Mesodermal cell (in vitro differentiated cells): ENCODE measurements around the gene INPP5F.

Source experiments
- H3K27ac ChIP-seq: 2 replicates; pipeline ENCODE4 v1.7.0; 2013; ENCODE audit warnings: mild to moderate bottlenecking, low read depth, low read length, moderate library complexity; ENCODE audit not compliant: severe bottlenecking
- H3K36me3 ChIP-seq: 2 replicates; pipeline ENCODE4 v1.7.1; 2013; ENCODE audit warnings: mild to moderate bottlenecking, low read length, moderate library complexity; ENCODE audit not compliant: control insufficient read depth, insufficient read depth
- H3K4me1 ChIP-seq: one replicate; pipeline ENCODE4 v1.7.1; 2013; ENCODE audit warnings: mild to moderate bottlenecking, low read length; ENCODE audit not compliant: insufficient read depth, control insufficient read depth, poor library complexity, severe bottlenecking
- H3K4me3 ChIP-seq: 2 replicates; pipeline ENCODE4 v1.7.0; 2013; ENCODE audit warnings: low read length, control low read depth, mild to moderate bottlenecking; ENCODE audit not compliant: insufficient read depth, poor library complexity, severe bottlenecking; ENCODE audit errors: extremely low read depth
- H3K9me3 ChIP-seq: 2 replicates; pipeline ENCODE4 v1.7.1; 2013; ENCODE audit warnings: mild to moderate bottlenecking, low read length, moderate library complexity; ENCODE audit not compliant: control insufficient read depth
- whole genome bisulfite sequencing, 2 experiments: methylation state at CpG; one replicate each; pipeline ENCODE4 v1.1.5; 2013; ENCODE audit warnings: missing lambda C conversion rate in 2 of 2; ENCODE audit not compliant: insufficient coverage in 2 of 2; 5-methylcytosine and 5-hydroxymethylcytosine counted together

INPP5F gene

GRCh38 chr10:119726676-119727261 lies 919 bp downstream of the INPP5F start:
- no peaks in the 10 kb centered on the region for H3K9me3 ChIP-seq
- 49 to 59% methylated on average over 7 to 10 of the region's 14 CpGs for WGBS, 2 experiments
- peak overlapping the region; percentile 71 for H3K4me3 ChIP-seq
- H3K4me1 ChIP-seq, result peaks cover 12% of the 10 kb centered on the region
- H3K27ac ChIP-seq, result peak overlapping the region; percentile 76
- H3K36me3 ChIP-seq, result no peaks in the 10 kb centered on the region

DNA sequence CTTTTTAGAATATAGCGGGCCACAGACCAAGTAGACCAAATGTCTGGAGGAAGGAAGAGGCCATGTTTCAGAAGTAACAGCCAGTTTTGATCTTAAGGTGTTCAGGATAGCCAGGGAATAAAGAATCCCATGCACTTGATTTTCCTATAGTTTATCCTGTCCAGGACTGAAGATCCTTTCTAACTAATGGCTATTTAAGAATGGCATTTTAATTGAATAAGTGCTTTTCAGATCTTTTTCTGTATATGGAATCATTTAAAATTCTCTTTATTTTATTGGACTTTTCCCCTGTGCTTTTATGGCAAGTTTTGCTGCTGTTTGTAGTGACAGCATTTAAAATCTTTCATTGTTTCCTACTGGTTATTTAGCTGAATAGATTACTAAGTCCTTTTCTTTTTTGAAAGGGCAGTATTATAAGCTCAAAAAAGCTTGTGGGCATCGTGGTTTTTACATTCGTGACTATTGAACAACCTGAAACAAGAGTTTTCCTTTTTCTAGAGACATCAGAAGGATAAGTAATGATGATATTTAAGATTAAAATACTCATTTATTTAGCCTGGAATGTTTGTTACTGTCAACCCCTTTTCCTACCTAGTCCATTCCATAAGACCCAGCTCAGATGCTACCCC lies 2.4 kb downstream of the INPP5F start:
- H3K9me3 ChIP-seq, result no peaks in the 10 kb centered on the region
- H3K4me3 ChIP-seq, result no peak overlapping the region
- H3K36me3 ChIP-seq, result no peaks in the 10 kb centered on the region
- no peak overlapping the region for H3K27ac ChIP-seq
- WGBS, 2 experiments, result 100% methylated on average over 1 of the region's 3 CpGs
- peaks cover 14% of the 10 kb centered on the region for H3K4me1 ChIP-seq

GRCh38 chr10:119734396-119735332 lies 8.8 kb downstream of the INPP5F start:
- no peaks in the 10 kb centered on the region for H3K9me3 ChIP-seq
- no peaks in the 10 kb centered on the region for H3K36me3 ChIP-seq
- no peak overlapping the region for H3K4me3 ChIP-seq
- peak overlapping the region; percentile 75 for H3K27ac ChIP-seq
- peaks cover 25% of the 10 kb centered on the region for H3K4me1 ChIP-seq
- WGBS, 2 experiments, result no CpG with 5 or more reads among the region's 1 CpG

DNA sequence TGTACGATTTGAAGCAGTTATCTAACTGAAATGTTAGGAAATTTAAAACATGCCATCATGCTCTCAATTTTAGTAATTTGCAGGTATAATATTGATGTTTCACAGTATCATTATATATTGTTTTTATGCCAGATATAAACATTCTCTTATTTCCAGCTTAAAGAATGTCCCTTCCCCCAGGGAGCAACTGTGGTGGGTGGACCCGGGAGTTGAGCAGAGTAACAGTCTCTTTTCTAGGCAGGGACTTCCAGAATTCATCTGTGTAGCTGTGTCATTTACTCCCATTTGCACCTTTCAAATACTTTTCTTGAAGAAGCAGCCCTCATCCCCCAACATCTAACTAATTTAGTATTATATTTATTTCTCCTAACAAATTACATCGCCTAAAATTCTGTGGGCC lies 9.6 kb downstream of the INPP5F start:
- Histone ChIP-seq H3K4me3 (no peak overlapping the region), H3K4me1 (peaks cover 28% of the 10 kb centered on the region), H3K9me3 (no peaks in the 10 kb centered on the region), H3K36me3 (no peaks in the 10 kb centered on the region), H3K27ac (peak overlapping the region; percentile 75)
- 75% methylated on average over 2 of the region's 3 CpGs; no CpG with 5 or more reads in 1 of the 2 experiments for WGBS, 2 experiments

DNA sequence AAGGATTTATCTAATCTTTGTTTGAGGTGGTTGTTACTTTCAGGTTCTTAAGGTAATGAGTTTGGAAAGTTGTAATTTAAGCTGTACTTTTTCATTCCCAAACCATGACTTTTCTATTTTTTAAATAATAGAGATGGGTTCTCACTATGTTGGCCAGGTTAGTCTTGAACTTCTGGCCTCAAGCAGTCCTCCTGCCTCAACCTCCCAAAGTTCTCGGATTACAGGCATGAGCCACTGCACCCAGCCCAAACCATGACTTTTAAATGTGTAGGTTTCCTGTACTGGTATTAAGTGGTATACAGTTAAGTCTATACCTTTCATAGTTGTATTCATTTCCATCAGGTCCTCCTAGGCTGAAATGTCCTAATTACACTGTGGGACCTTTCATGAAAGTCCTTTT lies 10.4 kb downstream of the INPP5F start:
- Histone ChIP-seq H3K9me3 (no peaks in the 10 kb centered on the region), H3K4me3 (no peak overlapping the region), H3K4me1 (peaks cover 28% of the 10 kb centered on the region), H3K36me3 (no peaks in the 10 kb centered on the region), H3K27ac (no peak overlapping the region)
- WGBS, 2 experiments, result 100% methylated on average over 1 of the region's 1 CpG; no CpG with 5 or more reads in 1 of the 2 experiments

GRCh38 chr10:119737039-119737663 lies 11.3 kb downstream of the INPP5F start:
- no CpG with 5 or more reads among the region's 2 CpGs for WGBS, 2 experiments
- Histone ChIP-seq H3K4me3 (no peak overlapping the region), H3K9me3 (no peaks in the 10 kb centered on the region), H3K36me3 (no peaks in the 10 kb centered on the region), H3K4me1 (peaks cover 28% of the 10 kb centered on the region), H3K27ac (peak overlapping the region; percentile 81)

GRCh38 chr10:119737823-119738222 lies 12.0 kb downstream of the INPP5F start:
- Histone ChIP-seq H3K4me1 (peaks cover 28% of the 10 kb centered on the region), H3K36me3 (no peaks in the 10 kb centered on the region), H3K9me3 (no peaks in the 10 kb centered on the region), H3K4me3 (no peak overlapping the region), H3K27ac (peak overlapping the region; percentile 81)
- WGBS, 2 experiments, result no CpG with 5 or more reads among the region's 1 CpG

DNA sequence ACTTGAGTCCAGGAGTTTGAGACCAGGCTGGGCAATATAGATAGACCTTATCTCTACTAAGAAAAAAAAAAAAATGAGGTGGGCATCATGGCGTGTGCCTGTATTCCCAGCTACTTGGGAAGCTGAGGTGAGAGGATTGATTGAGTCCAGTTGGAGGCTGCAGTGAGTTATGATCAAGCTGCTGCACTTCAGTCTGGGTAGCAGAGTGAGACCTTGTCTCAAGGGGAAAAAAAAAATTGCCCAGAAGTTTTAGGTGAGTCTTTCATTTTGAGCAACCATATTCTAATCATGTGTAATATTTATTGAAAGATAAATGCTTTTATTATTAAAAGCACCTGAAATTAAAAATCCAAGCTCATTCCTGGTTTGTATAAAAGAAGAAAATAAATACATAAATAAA lies 13.1 kb downstream of the INPP5F start:
- H3K4me1 ChIP-seq, result peaks cover 36% of the 10 kb centered on the region

GRCh38 chr10:119740096-119740495 lies 14.2 kb downstream of the INPP5F start:
- no peak overlapping the region for H3K4me3 ChIP-seq
- no peak overlapping the region for H3K27ac ChIP-seq
- WGBS, 2 experiments, result 80 to 100% methylated on average over 1 to 2 of the region's 3 CpGs
- H3K9me3 ChIP-seq, result no peaks in the 10 kb centered on the region
- H3K36me3 ChIP-seq, result no peaks in the 10 kb centered on the region
- H3K4me1 ChIP-seq, result peaks cover 33% of the 10 kb centered on the region

More for the DNA sequence above, 13.1 kb downstream of the INPP5F start:
- WGBS, 2 experiments, result 100% methylated on average over 1 of the region's 1 CpG; no CpG with 5 or more reads in 1 of the 2 experiments
- H3K4me3 ChIP-seq, result no peak overlapping the region
- no peaks in the 10 kb centered on the region for H3K9me3 ChIP-seq
- no peaks in the 10 kb centered on the region for H3K36me3 ChIP-seq
- H3K27ac ChIP-seq, result no peak overlapping the region

GRCh38 chr10:119742947-119743648 lies 17.2 kb downstream of the INPP5F start:
- Histone ChIP-seq H3K9me3 (peaks cover 4% of the 10 kb centered on the region), H3K36me3 (peaks cover 4% of the 10 kb centered on the region), H3K4me3 (no peak overlapping the region), H3K4me1 (peaks cover 18% of the 10 kb centered on the region), H3K27ac (peak overlapping the region; percentile 11)
- WGBS, 2 experiments, result 75 to 84% methylated on average over 6 to 8 of the region's 8 CpGs
